ENCODE measurements around the gene TOX4.

DNA sequence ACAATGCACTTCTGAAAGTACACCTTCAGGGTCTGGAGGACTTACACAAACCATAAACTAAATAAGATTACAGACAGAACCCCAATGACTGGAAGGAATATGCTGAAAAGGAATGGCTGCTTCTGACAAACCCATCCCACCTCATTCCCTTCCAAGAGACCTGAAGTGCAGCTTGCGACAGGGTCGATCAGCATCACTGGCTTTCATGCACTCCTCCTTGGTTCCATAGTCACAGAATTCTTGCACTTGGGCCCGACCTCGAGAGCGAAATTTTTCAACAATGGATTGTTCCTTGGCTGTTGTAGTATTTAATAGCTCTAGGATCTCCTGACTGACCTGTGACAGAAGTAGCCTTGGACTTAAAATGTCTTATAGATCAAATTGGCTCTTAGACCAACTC lies 24.6 kb downstream of the TOX4 start:
- TF ChIP-seq, protein P1, sequence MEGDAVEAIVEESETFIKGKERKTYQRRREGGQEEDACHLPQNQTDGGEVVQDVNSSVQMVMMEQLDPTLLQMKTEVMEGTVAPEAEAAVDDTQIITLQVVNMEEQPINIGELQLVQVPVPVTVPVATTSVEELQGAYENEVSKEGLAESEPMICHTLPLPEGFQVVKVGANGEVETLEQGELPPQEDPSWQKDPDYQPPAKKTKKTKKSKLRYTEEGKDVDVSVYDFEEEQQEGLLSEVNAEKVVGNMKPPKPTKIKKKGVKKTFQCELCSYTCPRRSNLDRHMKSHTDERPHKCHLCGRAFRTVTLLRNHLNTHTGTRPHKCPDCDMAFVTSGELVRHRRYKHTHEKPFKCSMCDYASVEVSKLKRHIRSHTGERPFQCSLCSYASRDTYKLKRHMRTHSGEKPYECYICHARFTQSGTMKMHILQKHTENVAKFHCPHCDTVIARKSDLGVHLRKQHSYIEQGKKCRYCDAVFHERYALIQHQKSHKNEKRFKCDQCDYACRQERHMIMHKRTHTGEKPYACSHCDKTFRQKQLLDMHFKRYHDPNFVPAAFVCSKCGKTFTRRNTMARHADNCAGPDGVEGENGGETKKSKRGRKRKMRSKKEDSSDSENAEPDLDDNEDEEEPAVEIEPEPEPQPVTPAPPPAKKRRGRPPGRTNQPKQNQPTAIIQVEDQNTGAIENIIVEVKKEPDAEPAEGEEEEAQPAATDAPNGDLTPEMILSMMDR (IDR thresholded peaks at IDR 0.05): no peak
- TF ChIP-seq POLR2A (IDR thresholded peaks at IDR 0.05): no peak
